Measurements from ENCODE around the gene CCR7.

CCR7 gene

DNA sequence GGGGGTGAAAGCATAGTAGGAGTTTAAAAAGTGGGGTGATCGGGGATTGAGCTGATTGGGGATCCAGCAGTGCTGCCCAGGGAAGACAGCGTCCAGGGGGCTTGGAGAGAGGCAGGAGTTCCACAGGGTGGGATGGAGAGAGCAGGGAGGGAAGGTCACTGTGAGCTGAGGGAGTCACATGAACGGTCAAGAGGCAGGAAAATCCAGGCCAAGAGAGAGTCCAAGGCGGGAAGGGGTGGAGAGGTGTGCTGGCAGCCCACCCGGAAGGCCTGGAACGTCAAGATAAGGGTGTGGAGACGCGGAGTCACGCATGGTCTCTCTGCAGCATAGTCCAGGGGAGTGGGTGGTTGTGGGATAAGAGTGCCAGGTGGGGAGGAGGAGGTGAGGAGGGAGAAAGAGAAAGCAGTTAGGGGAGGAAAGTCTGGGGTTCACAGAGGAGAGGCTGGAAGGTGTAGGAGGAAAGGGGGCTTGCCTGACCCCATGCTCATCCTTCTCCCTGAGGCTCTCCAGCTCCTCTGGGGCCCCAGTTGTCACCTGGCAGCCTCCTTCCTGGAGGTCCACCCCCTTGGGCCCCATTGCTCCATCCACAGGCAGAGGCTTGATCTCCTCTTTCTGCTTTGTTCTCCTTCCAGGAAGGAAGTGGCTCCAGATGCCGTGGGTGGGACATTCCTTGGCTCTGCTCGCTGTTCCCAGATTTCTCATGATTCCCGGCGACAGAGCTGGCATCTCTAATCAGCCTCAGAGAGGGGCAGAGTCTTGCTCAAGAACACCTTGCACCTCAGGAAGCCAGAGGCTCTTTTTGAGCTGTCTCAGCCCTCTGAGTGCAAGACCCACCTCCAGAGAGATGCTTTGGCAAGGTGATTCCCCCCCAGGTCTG lies 28.7 kb downstream of the CCR7 start:
- TF ChIP-seq EP300 (IDR thresholded peaks at IDR 0.05; ENCODE audit: borderline replicate concordance) (no peak), CEBPB (IDR thresholded peaks at IDR 0.05) (no peak), TAF1 (IDR thresholded peaks at IDR 0.05; ENCODE audit: low read depth) (no peak), ZBTB7A (IDR thresholded peaks at IDR 0.05; ENCODE audit: low read depth) (no peak), TCF12 (IDR thresholded peaks at IDR 0.05; ENCODE audit: low read depth) (no peak), REST (IDR thresholded peaks at IDR 0.05; ENCODE audit: low read depth) (no peak), USF1 (IDR thresholded peaks at IDR 0.05) (no peak), FOXM1 (IDR thresholded peaks at IDR 0.05; ENCODE audit: borderline replicate concordance, low read depth) (no peak), EGR1 (IDR thresholded peaks at IDR 0.05) (no peak), CREB1 (IDR thresholded peaks at IDR 0.05; ENCODE audit: low read depth) (no peak), YY1 (IDR thresholded peaks at IDR 0.05; ENCODE audit: low read depth) (no peak), NFIC (IDR thresholded peaks at IDR 0.05) (no peak), TEAD4 (IDR thresholded peaks at IDR 0.05) (no peak)
- TF ChIP-seq, protein P1, sequence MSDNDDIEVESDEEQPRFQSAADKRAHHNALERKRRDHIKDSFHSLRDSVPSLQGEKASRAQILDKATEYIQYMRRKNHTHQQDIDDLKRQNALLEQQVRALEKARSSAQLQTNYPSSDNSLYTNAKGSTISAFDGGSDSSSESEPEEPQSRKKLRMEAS (IDR thresholded peaks at IDR 0.05) = no peak

DNA sequence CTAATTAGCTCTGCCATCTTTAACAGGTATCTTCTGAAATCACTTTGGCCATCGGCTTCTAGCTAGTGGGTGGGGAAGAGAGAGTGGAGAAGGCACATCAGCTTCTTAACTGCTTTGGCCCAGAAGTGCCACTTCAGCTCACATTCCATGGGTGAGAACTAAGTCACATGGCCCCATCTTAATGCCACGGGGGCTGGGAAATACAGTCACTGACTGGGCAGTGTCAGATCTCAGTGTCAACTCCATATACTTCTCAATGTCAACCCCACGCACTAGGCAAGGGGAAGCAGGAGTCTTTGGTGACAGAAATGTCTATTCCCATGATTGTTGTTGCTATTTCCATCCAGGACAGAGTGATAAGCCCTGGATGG lies 29.4 kb downstream of the CCR7 start:
- no peak for TF ChIP-seq RAD21 (IDR thresholded peaks at IDR 0.05; ENCODE audit: low read depth)
- no peak for TF ChIP-seq EGR1 (IDR thresholded peaks at IDR 0.05)
- no peak for TF ChIP-seq CREB1 (IDR thresholded peaks at IDR 0.05; ENCODE audit: low read depth)
- no peak for TF ChIP-seq FOXM1 (IDR thresholded peaks at IDR 0.05; ENCODE audit: borderline replicate concordance, low read depth)
- no peak for TF ChIP-seq YY1 (IDR thresholded peaks at IDR 0.05; ENCODE audit: low read depth)
- TF ChIP-seq NFIC (IDR thresholded peaks at IDR 0.05) = no peak

- TF ChIP-seq ZBTB7A (IDR thresholded peaks at IDR 0.05; ENCODE audit: low read depth) (no peak), RAD21 (IDR thresholded peaks at IDR 0.05; ENCODE audit: low read depth) (no peak), TCF12 (IDR thresholded peaks at IDR 0.05; ENCODE audit: low read depth) (no peak), EGR1 (IDR thresholded peaks at IDR 0.05) (no peak), EP300 (IDR thresholded peaks at IDR 0.05; ENCODE audit: borderline replicate concordance) (no peak), TAF1 (IDR thresholded peaks at IDR 0.05; ENCODE audit: low read depth) (no peak)
- TF ChIP-seq, protein P1 (IDR thresholded peaks at IDR 0.05) = no peak
Measured at GRCh38 chr17:40535438-40535837, 29.8 kb downstream of the CCR7 start.

GRCh38 chr17:40534371-40535189 lies 30.7 kb downstream of the CCR7 start:
- TF ChIP-seq EGR1 (IDR thresholded peaks at IDR 0.05) = no peak
- TF ChIP-seq REST (IDR thresholded peaks at IDR 0.05; ENCODE audit: low read depth) = no peak
- no peak for TF ChIP-seq TAF1 (IDR thresholded peaks at IDR 0.05; ENCODE audit: low read depth)
- no peak for TF ChIP-seq FOXM1 (IDR thresholded peaks at IDR 0.05; ENCODE audit: borderline replicate concordance, low read depth)
- TF ChIP-seq, protein P1 (IDR thresholded peaks at IDR 0.05) = no peak
- TF ChIP-seq ZBTB7A (IDR thresholded peaks at IDR 0.05; ENCODE audit: low read depth) = no peak

GRCh38 chr17:40533896-40534295 lies 31.4 kb downstream of the CCR7 start:
- no peak for TF ChIP-seq RAD21 (IDR thresholded peaks at IDR 0.05; ENCODE audit: low read depth)
- TF ChIP-seq TCF12 (IDR thresholded peaks at IDR 0.05; ENCODE audit: low read depth) = no peak
- TF ChIP-seq EP300 (IDR thresholded peaks at IDR 0.05; ENCODE audit: borderline replicate concordance) = no peak
- TF ChIP-seq EGR1 (IDR thresholded peaks at IDR 0.05) = no peak
- TF ChIP-seq, protein P1 (IDR thresholded peaks at IDR 0.05) = no peak
- no peak for TF ChIP-seq CREB1 (IDR thresholded peaks at IDR 0.05; ENCODE audit: low read depth)
- TF ChIP-seq YY1 (IDR thresholded peaks at IDR 0.05; ENCODE audit: low read depth) = no peak
- no peak for TF ChIP-seq TAF1 (IDR thresholded peaks at IDR 0.05; ENCODE audit: low read depth)

All from Ishikawa (cell line).